Stimulated activated CD4-positive, alpha-beta T cell treated with anti-CD3 and anti-CD28 coated beads, Interleukin-4, amount 100 ng/mL, for 24 hours (primary cell): ENCODE measurements around the gene MAGEF1.
"Not testable (repeated sequence)": the region's sequence is repeated elsewhere in the genome, so short reads cannot be mapped to it uniquely, and the experiment has no call there.

Experiments used
- DNase-seq: peaks from one replicate; pipeline ENCODE4 v3.0.0-alpha.2; 2020

MAGEF1 gene

DNA sequence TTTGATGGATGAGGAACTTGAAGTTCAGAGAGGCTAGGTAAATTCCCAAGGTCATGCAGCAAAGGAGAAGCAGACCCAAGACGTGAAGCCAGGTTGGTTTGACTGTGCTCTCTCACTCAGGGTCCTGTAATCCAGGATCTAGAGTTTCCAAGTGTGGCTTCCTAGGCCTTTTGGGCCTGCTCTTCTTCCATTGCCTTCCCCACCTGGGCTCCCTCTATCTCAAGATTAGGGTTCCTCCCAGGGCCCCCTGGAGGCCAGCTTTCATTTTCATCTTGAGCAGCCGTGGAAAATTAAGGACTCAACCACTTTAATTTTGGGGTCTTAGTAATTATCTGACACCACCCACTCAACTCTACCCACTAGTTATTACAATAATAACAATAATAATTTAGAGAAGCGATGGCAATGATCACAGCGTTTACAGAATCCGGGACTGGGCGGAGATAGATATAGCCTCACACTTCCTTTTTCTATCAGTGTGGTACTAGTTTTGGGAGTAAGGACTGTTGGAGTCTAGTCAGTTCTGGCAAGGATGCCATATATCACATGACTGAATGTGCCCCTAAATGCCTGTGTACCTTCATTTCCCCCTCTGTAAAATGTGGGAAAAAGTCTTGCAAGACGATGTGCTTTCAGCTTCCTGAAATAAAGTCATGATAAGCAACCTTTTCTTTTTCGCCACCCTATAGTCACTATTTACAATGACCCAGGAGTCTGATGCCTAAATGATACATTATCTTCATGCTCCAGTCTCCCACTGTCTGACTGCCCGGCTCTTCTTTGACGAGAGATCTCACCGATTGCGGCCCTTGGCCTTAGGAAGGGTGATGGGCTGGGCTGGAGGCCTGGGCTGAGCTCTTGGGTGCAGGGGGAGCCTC, 30.2 kb upstream of the MAGEF1 start:
- no peak for DNase-seq

- DNase-seq = no peak
These were observed 29.3 kb upstream of the MAGEF1 start for GRCh38 chr3:184741259-184741556.

DNA sequence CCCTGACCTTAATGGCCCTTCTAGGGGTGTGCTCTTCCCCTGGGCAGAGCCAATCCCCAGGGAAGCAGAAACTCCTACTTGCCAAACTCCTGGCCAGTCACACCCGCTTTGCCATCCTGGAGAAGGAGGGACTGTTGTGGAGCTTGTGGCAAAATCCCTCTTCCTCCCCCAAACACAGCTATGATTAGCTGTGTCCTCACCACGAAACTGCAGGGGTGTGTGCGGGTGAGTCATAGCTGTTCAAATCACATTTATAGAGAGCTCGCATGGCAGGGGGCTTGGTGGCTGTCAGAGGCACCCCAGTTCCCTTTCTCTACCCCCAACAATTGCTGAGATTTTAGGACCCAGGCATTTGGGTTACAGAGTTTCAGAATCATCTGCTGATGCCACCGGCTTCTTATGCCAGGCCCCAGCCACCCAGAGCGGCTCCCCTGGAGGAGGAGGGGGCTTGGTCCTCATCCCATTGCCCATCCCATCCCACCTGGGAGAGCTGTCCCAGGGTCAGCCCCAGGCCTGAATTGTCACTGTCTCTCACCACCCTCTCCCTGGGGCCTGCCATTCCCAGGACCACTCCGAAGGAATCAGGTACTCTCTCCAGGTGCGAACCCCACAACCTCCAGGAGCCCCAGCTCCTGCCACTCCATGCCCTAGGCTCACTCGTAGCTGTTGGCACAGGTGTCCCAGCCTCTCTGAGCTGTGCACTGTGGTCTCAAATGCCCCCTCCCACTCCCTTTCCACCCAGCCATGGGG, 28.8 kb upstream of the MAGEF1 start:
- no peak for DNase-seq

- no peak for DNase-seq
These were observed 28.0 kb upstream of the MAGEF1 start for GRCh38 chr3:184739594-184740505.

DNA sequence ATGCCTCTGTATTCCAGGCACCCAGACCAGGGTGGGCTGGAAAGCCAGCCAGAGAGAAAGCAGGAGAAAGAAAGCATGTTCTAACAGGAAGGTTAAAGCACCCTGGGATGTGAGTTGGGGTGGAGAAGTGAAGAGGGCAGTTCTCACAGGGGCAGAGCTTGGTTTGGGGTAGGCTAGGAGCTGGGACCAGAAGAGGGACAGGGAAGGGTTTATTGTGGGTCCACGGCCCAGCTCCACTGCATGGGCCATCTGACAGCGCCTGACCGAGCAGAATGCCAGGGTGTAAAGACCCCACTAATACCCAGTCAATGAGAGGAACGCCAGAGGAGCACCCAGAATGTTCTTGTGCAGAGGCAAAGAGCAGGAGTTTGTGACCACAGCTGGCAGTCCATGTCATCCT, 27.1 kb upstream of the MAGEF1 start:
- no peak for DNase-seq

DNA sequence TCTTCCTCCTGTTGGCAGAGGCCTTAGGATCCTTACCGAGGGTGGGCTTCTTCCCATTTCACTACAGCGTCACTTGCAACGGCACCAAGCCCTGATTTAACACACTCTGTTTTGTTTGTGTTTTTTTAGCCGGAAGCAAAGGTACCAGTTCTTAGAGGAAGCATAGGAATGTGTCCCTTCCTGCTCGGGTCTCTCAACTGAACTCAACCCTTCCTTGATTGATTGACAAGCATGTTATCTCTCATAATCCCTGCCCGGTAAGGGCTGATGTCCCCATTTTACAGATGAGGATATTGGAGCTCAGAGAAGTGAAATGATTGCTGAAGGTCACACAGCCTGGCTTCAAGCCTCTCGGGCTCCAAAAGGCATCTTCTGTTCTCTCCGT, 26.6 kb upstream of the MAGEF1 start:
- no peak for DNase-seq

- DNase-seq = no peak
These were observed 26.0 kb upstream of the MAGEF1 start for GRCh38 chr3:184737641-184738505.

GRCh38 chr3:184737063-184737462, 25.2 kb upstream of the MAGEF1 start:
- DNase-seq = no peak

- DNase-seq = no peak
These were observed 23.2 kb upstream of the MAGEF1 start for GRCh38 chr3:184734903-184735701.

DNA sequence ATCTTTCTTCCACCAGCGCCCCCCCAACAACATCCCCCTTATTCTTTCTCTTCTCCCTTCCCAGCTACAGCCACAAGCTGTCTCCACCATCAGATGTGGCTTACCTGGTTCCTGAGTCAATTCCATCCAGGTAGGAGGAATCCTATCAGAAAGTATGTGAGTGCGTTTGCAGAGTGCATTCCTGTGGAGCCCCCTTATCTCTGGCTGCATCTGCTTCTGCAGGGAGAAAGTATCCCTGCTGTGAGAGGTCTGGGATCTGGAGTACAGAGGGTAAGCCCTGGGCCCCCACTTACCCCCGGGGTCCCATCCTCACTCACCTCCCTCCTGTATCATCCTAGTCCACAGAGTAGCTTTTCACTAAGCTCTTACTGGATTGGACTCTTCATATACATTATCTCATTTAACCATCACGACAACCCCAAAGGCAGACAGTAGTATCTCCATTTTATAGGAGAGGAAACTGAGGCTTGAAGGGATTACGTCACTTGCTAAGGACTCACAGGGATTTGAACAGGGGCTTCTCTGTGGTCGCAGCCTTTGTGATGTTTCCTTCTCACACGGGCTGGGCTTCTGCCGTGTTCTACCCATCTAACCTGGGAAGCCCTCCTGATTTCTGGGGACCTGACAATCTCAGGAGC, 22.2 kb upstream of the MAGEF1 start:
- DNase-seq = no peak

DNA sequence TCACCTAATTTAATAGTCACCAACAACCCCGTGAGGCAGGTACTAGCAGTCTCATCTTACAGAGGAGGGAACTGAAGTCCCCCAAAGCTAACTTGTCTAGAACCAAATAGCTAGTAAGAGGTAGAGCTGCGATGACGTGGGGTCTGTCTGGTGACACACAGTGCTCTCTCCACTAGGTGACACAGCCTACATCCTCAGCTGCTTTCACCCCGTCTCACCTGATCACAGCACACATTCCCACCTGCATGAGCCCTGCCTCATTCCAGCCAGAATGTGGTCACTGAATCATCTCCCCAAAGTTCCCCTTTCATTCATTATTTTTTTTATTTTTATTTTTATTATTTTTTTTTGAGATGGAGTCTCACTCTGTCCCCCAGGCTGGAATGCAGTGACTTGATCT, 21.3 kb upstream of the MAGEF1 start:
- no peak for DNase-seq

- DNase-seq = no peak
These were observed 20.1 kb upstream of the MAGEF1 start for GRCh38 chr3:184731786-184732537.

- no peak for DNase-seq
These were observed 19.1 kb upstream of the MAGEF1 start for GRCh38 chr3:184730924-184731323.

- not testable (repeated sequence) for DNase-seq
These were observed 17.3 kb upstream of the MAGEF1 start for GRCh38 chr3:184729154-184729553.

GRCh38 chr3:184728010-184728527, 16.2 kb upstream of the MAGEF1 start:
- no peak for DNase-seq

GRCh38 chr3:184727357-184728009, 15.6 kb upstream of the MAGEF1 start:
- DNase-seq = peak; percentile 53

DNA sequence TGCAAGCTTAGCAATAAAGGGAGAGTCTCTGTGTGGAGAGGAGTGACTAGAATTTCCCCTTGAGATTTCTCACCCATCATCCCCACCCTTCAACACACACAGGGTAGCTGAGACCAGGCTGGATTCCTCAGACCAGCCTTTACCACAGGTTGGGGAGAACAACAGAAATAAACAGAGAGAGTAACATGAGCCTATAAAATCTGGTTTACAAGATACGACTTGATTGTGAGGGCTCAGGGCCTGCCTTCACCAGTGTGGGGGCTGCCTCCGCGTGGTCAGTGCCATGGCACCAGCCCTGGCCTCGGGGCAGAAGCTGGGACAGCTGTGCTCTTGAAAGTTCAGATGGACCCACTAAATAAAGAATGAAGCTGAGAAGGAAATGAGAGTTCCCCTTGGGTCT, 14.6 kb upstream of the MAGEF1 start:
- no peak for DNase-seq

DNA sequence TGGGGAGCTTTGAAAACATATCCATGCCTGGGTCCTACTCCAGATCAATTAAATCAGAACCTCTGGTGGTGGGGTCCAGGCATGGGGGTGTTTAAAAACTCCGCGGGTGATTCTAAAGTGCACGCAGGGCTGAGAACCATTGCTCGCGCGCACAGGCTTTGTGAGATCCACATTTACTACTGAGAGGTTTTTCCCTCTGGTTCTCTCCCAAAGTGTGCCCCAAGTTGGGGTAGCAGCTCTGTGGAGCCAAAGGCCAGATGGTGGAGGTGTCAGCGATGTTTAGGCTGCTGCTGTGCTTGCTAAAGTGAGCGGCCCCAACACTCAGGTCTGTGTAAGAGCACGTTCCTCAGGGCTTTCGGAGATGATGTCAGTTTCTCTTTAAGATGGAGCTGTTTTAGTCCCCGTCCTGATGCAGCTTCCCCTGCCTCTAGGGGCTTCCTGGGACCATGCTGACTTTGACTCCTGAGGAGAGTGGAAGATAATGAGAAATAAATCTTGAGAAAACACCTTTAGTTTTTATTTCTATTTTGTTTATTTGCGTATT, 13.4 kb upstream of the MAGEF1 start:
- no peak for DNase-seq

DNA sequence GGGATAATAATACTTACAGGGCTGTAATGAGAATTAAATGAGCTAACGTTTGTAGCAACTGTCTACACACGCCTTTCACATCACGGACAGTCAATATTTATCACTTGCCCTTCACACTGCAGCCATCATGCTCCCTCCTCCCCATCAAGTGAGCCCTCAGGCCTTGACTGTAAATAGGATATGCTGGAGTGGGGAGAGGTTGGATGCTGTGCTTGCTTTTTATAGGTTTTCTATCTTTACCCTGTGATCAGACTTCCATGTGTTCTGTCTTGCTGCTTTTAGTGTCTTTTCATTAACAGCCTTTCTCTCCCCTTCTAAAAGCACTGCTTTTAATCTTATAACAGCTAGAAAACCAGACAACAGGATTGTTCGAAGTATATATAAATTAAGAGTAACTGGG, 12.8 kb upstream of the MAGEF1 start:
- DNase-seq = no peak
